ENCODE results near the gene NR3C1.

DNA sequence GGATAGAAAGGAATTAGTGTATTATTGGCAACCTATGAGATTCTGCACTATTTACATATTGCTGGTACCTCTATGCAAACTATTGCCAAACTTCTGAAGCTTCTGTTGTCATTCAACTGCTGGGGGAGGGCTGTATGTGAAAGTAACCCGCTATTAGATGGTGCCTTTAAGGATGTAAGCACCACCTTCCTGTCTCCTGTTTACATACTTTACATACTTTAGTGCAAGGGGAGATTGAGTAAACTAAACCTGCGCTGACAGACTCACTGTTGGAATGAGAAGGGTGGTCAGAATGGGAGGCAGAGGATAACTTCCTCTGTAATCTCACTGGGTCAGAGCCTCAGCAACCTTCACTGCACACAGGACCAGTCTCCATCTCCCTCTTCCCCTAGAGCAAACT lies 123.8 kb downstream of the NR3C1 start:
- TF ChIP-seq, protein P1, sequence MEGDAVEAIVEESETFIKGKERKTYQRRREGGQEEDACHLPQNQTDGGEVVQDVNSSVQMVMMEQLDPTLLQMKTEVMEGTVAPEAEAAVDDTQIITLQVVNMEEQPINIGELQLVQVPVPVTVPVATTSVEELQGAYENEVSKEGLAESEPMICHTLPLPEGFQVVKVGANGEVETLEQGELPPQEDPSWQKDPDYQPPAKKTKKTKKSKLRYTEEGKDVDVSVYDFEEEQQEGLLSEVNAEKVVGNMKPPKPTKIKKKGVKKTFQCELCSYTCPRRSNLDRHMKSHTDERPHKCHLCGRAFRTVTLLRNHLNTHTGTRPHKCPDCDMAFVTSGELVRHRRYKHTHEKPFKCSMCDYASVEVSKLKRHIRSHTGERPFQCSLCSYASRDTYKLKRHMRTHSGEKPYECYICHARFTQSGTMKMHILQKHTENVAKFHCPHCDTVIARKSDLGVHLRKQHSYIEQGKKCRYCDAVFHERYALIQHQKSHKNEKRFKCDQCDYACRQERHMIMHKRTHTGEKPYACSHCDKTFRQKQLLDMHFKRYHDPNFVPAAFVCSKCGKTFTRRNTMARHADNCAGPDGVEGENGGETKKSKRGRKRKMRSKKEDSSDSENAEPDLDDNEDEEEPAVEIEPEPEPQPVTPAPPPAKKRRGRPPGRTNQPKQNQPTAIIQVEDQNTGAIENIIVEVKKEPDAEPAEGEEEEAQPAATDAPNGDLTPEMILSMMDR (IDR thresholded peaks at IDR 0.05 in 4 of 5, conservative IDR thresholded peaks at IDR 0.05 in 1 of 5): no peak
- no peak for TF ChIP-seq POLR2A (IDR thresholded peaks at IDR 0.05)

All from gastrocnemius medialis (tissue), 4 donors.